ENCODE measurements around the gene SYNGAP1. TPM values are rescaled to one million over a fixed set of nuclear protein-coding genes. Genes with fewer than 3 reads are reported as not detected.

The SYNGAP1 gene
- total and polyA plus RNA-seq, 2 of the 4 experiments (the other 2 are of a cell fraction) = 1.4 to 17.0 TPM

DNA sequence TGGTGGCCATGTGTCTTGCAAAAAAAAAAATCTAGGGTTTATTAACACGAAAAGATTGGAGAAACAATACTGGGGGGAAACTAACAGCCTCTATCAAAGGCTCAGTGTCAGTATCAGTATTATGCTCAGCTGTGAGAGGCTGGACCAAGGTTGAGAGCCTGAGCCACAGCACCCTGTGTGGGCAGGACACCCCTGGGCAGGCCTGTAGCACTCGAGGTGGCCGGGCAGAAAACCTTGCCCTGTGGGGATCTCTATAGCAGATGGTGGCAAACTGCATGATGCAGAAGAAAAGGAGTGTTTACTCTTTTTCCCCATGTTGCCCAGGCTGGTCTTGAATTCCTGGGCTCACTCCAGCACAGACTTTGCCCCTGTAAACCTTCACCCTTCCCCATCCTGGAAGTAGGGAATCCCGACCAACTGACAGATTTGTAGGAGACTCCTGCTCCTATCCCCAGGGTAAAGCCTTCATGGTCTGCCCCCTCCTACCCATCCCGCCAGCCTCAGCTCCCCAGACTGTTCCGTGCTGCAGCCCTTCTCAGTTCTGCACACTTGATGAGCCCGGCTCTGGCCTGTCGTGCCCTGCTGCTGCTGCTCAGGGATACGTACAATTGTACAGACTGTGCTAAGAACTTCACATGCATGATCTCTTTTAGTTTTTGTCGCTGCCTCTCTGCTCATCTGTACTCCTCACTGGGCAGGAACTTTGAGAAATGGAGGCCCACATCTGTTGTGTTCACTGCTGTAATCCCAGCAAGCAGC, 36.3 kb upstream of the SYNGAP1 start:
- ATAC-seq (ENCODE audit: low read depth) = no peak
- Histone ChIP-seq H3K9me3 (ENCODE audit: control insufficient read depth, insufficient read depth, low read length) (no peaks in the 10 kb centered on the region), H3K36me3 (ENCODE audit: control insufficient read depth, insufficient read depth, low read length) (no peaks in the 10 kb centered on the region), H2BK5ac (ENCODE audit: low read depth, low read length, poor library complexity, severe bottlenecking) (no peak overlapping the region), H4K91ac (ENCODE audit: insufficient read depth, low read depth, low read length) (no peak overlapping the region), H3K4me3 (ENCODE audit: insufficient read depth, low read depth, low read length) (no peak overlapping the region), H4K20me1 (ENCODE audit: insufficient read depth, low read length) (no peaks in the 10 kb centered on the region), H2BK120ac (ENCODE audit: low read depth, low read length) (no peak overlapping the region), H2AK5ac (ENCODE audit: low read depth, low read length) (no peak overlapping the region), H3K4me2 (ENCODE audit: low read depth, low read length) (no peak overlapping the region), H3K18ac (ENCODE audit: low read depth, low read length) (no peak overlapping the region), H4K8ac (ENCODE audit: low read depth in 2 of 2, low read length in 2 of 2) (no peak overlapping the region), H2BK20ac (ENCODE audit: low read depth, low read length) (no peak overlapping the region), H3K27me3 (ENCODE audit: control insufficient read depth, insufficient read depth, low read length) (0 out of 2 replicates have a peak, but pooled peaks cover 2% of the 10 kb centered on the region), H3K9ac (ENCODE audit: low read depth, low read length) (no peak overlapping the region), H2BK15ac (ENCODE audit: low read depth, low read length) (no peak overlapping the region), H2AK9ac (replicated peaks; ENCODE audit: low read depth, low read length, poor library complexity) (no peak overlapping the region), H3K9me1 (ENCODE audit: insufficient read depth, low read length) (no peaks in the 10 kb centered on the region), H3K23ac (ENCODE audit: low read depth, low read length) (no peak overlapping the region), H3K4ac (ENCODE audit: low read depth, low read length) (no peak overlapping the region), H3K79me1 (ENCODE audit: low read depth in 1 of 2, low read length in 2 of 2) (no peaks in the 10 kb centered on the region), H3K4me1 (ENCODE audit: control insufficient read depth, insufficient read depth, low read length) (no peaks in the 10 kb centered on the region), H3K27ac (ENCODE audit: insufficient read depth, low read length) (no peak overlapping the region), H3K56ac (ENCODE audit: extremely low read depth, insufficient read depth, low read length) (no peak overlapping the region), H4K5ac (ENCODE audit: low read depth, low read length) (no peak overlapping the region), H2AFZ (replicated peaks; ENCODE audit: low read length, poor library complexity) (no peak overlapping the region), H3K14ac (replicated peaks; ENCODE audit: low read depth, low read length) (no peak overlapping the region)
- no peak for DNase-seq
- dilution Hi-C loops (cut with HindIII; ENCODE audit: low sequenced_read_pairs, unreplicated experiment) (no loop called here), in situ Hi-C loops (cut with MboI; ENCODE audit: low sequenced_read_pairs) (no loop called here), intact Hi-C loops (cut with micrococcal nuclease) (no loop called here)
- 81% methylated on average over 3 of the region's 10 CpGs; no CpG with 5 or more reads in 1 of the 2 experiments for WGBS, 2 experiments (ENCODE audit: extremely low coverage in 2 of 2, insufficient read length in 1 of 2)
- POLR2A ChIA-PET (ENCODE audit: unreplicated experiment) = no interaction called here
- TF ChIP-seq, protein P1, sequence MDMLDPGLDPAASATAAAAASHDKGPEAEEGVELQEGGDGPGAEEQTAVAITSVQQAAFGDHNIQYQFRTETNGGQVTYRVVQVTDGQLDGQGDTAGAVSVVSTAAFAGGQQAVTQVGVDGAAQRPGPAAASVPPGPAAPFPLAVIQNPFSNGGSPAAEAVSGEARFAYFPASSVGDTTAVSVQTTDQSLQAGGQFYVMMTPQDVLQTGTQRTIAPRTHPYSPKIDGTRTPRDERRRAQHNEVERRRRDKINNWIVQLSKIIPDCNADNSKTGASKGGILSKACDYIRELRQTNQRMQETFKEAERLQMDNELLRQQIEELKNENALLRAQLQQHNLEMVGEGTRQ (IDR thresholded peaks at IDR 0.05; ENCODE audit: low read depth, low read length) = no peak
- TF ChIP-seq NFE2L2 (IDR thresholded peaks at IDR 0.05; ENCODE audit: low read depth, low read length) = no peak
- TF ChIP-seq FOS (IDR thresholded peaks at IDR 0.05; ENCODE audit: low read depth, low read length) = no peak
- TF ChIP-seq SMC3 (IDR thresholded peaks at IDR 0.05; ENCODE audit: low read depth, low read length) = no peak
- no peak for TF ChIP-seq POLR2A (IDR thresholded peaks at IDR 0.05; ENCODE audit: low read depth, low read length)
- no peak for TF ChIP-seq MAFK (IDR thresholded peaks at IDR 0.05; ENCODE audit: low read depth, low read length)
- no peak for TF ChIP-seq CEBPB (IDR thresholded peaks at IDR 0.05; ENCODE audit: low read depth, low read length)
- no peak for TF ChIP-seq RAD21 (IDR thresholded peaks at IDR 0.05; ENCODE audit: low read length)
- no peak for TF ChIP-seq RCOR1 (IDR thresholded peaks at IDR 0.05; ENCODE audit: insufficient replicate concordance, low read length)
- TF ChIP-seq BHLHE40 (IDR thresholded peaks at IDR 0.05; ENCODE audit: low read depth, low read length) = no peak
- no peak for TF ChIP-seq MXI1 (IDR thresholded peaks at IDR 0.05; ENCODE audit: borderline replicate concordance, low read depth, low read length)
- TF ChIP-seq, protein P2, sequence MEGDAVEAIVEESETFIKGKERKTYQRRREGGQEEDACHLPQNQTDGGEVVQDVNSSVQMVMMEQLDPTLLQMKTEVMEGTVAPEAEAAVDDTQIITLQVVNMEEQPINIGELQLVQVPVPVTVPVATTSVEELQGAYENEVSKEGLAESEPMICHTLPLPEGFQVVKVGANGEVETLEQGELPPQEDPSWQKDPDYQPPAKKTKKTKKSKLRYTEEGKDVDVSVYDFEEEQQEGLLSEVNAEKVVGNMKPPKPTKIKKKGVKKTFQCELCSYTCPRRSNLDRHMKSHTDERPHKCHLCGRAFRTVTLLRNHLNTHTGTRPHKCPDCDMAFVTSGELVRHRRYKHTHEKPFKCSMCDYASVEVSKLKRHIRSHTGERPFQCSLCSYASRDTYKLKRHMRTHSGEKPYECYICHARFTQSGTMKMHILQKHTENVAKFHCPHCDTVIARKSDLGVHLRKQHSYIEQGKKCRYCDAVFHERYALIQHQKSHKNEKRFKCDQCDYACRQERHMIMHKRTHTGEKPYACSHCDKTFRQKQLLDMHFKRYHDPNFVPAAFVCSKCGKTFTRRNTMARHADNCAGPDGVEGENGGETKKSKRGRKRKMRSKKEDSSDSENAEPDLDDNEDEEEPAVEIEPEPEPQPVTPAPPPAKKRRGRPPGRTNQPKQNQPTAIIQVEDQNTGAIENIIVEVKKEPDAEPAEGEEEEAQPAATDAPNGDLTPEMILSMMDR (conservative IDR thresholded peaks at IDR 0.05; ENCODE audit: low read depth, low read length) = no peak
- no peak for TF ChIP-seq ELK1 (IDR thresholded peaks at IDR 0.05; ENCODE audit: borderline replicate concordance, low read depth, low read length)
- no peak for TF ChIP-seq MAZ (IDR thresholded peaks at IDR 0.05; ENCODE audit: borderline replicate concordance, low read depth, low read length)
- no peak for TF ChIP-seq CHD1 (IDR thresholded peaks at IDR 0.05; ENCODE audit: low read depth, low read length)
- TF ChIP-seq RFX5 (IDR thresholded peaks at IDR 0.05; ENCODE audit: low read depth, low read length) = no peak
- CTCF ChIA-PET = interaction anchor here (0.6 to 1.0 kb wide), 10 partner anchors 9 to 408 kb away, joined by 3 to 5 read pairs (median 3); no protein-coding TSS in a partner anchor
- BruUV-seq (replicated peaks) = no TSS peak
